SK-N-SH (cell line): Measurements from ENCODE around the gene STON2.

Experiments
- CHD2 ChIP-seq: fragments of 150-350 bp; IDR thresholded peaks from 2 replicates; pipeline ENCODE4 v1.6.1; 2018; ENCODE audit warnings: low read length; ENCODE audit not compliant: partially characterized antibody
- CTCF ChIP-seq: fragments of 200-600 bp; sonication (generic); IDR thresholded peaks from 2 replicates; pipeline ENCODE4 v1.6.1; 2017; ENCODE audit warnings: antibody characterized with exemption, mild to moderate bottlenecking, moderate library complexity
- GABPA ChIP-seq: IDR thresholded peaks from 2 replicates; pipeline ENCODE4 v1.4.0; 2012; ENCODE audit warnings: low read depth, mild to moderate bottlenecking
- JUND ChIP-seq: IDR thresholded peaks from 2 replicates; pipeline ENCODE4 v1.4.0; 2012
- MAX ChIP-seq: IDR thresholded peaks from 2 replicates; pipeline ENCODE4 v1.4.0; 2012; ENCODE audit warnings: low read depth
- NFIC ChIP-seq: IDR thresholded peaks from 2 replicates; pipeline ENCODE4 v1.4.0; 2012; ENCODE audit warnings: borderline replicate concordance
- NRF1 ChIP-seq: IDR thresholded peaks from 2 replicates; pipeline ENCODE4 v1.6.1; 2012; ENCODE audit warnings: low read depth, mild to moderate bottlenecking, low read length
- SIN3A ChIP-seq: IDR thresholded peaks from 2 replicates; pipeline ENCODE4 v1.6.1; 2012; ENCODE audit warnings: low read depth, mild to moderate bottlenecking, low read length, moderate library complexity, borderline replicate concordance
- SMC3 ChIP-seq: IDR thresholded peaks from 2 replicates; pipeline ENCODE4 v1.6.1; 2012; ENCODE audit warnings: low read depth, low read length, improper control_type of control experiment
- TAF1 ChIP-seq: IDR thresholded peaks from 2 replicates; pipeline ENCODE4 v1.6.1; 2012; ENCODE audit warnings: low read depth, mild to moderate bottlenecking, low read length, moderate library complexity, borderline replicate concordance
- TCF12 ChIP-seq: IDR thresholded peaks from 2 replicates; pipeline ENCODE4 v1.4.0; 2012
- YY1 ChIP-seq: IDR thresholded peaks from 2 replicates; pipeline ENCODE4 v1.4.0; 2012; ENCODE audit warnings: low read depth, mild to moderate bottlenecking

- TF ChIP-seq YY1: no peak
- no peak for TF ChIP-seq CHD2
- no peak for TF ChIP-seq JUND
- TF ChIP-seq CTCF: no peak
- no peak for TF ChIP-seq TAF1
- TF ChIP-seq MAX: no peak
- no peak for TF ChIP-seq NRF1
- TF ChIP-seq SMC3: no peak
- no peak for TF ChIP-seq GABPA
- TF ChIP-seq SIN3A: no peak
- TF ChIP-seq TCF12: no peak
- no peak for TF ChIP-seq NFIC
These were observed 84.8 kb downstream of the STON2 start for GRCh38 chr14:81315341-81315740.
